ENCODE data around the gene ZNF850.
A peak's percentile ranks its signal among the peaks of the same experiment; 100 is the strongest.

ZNF850 gene

GRCh38 chr19:36687214-36688056, 85.2 kb downstream of the ZNF850 start, which contains the start of gene ZNF567:
TSS of gene ZNF567 (plus strand) at chr19:36687612. CDS start at chr19:36694868, 7,256 bp downstream.
- peak; percentile 99 for DNase-seq

DNA sequence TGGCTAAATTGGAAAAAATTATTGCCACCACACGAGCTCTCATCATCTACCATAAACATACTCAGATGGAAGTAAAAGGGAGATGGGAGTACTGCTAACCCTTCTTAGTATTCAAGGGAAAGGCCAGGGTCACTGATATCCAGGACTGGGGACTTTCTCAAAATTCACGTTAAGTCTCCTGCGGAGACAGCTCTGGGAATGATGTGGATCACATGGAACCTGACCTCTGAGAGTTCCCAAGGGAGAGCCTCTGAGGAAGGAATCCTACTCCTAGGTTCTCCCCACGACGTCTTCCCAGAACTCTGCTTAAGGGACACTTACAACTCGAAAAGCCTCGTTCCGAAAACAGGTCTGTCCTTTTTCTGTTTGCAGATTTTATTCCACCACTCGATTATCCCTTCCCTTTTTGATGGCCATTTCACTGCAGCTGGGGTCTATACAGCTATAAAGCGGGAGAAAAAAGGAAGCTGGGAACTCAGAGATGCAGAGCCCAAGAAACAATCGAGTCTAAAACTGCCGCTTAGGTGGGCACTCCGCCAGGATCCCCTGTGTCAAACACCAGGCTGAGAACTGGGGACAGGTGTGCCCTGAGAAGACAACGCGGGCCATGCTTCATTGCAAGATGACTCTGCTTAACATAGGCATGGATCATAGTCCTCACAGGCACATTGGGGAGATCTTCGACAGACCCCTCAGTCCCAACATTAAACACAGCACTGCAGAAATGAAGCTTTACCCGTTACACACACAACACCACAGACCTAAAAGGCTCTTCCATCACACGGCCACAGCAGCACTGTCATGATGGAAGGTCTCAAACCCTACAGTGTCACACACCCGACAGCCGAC, 86.0 kb downstream of the ZNF850 start:
- DNase-seq: no peak

DNA sequence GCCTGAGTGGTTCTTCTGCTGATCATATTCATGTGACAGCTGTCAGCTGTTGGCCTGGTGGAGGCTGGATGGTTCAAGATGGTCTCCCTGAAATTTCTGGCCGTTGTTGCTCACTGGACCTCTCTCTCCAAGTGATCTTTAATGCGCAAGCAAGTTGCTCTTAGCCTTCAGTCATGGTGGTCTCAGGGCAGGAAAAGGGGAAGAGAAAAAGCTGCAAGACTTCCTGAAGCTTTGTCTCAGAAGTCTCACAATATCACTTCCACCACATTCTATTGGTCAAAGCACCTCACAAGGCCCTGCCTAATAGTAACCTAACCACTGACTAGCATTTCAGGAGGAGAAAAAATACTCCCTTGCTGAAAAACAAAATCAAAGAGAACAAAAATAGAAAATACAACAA, 86.8 kb downstream of the ZNF850 start:
- no peak for DNase-seq

GRCh38 chr19:36679455-36679854, 93.2 kb downstream of the ZNF850 start:
- no peak for DNase-seq

GRCh38 chr19:36674201-36674600, 98.4 kb downstream of the ZNF850 start:
- DNase-seq: no peak

GRCh38 chr19:36672368-36672767, 100.2 kb downstream of the ZNF850 start:
- no peak for DNase-seq

- no peak for DNase-seq
Observed at GRCh38 chr19:36668646-36669045, 104.0 kb downstream of the ZNF850 start.

DNA sequence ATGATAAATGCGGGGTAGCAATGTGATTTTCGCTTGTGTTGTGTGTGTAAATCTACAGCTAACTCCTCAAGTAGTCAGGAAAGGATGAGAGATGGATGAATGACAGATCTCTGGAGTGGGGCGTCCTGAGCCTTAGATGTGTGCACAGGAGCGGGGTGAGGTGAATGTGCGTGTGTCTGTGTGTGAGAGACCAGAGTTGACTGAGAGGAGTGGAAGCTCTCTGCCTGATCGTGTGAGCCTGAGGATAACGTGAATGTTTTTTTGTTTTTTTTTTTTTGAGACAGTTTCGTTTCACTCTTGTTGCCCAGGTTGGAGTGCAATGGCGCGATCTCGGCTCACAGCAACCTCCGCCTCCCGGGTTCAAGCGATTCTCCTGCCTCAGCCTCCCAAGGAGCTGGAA, 106.8 kb downstream of the ZNF850 start:
- no peak for DNase-seq
